HCT116 (cell line): ENCODE measurements around the gene TLE4. TPM values are rescaled to one million over a fixed set of nuclear protein-coding genes. Genes with fewer than 3 reads are reported as not detected.

Source experiments
- ATAC-seq: fragments of 200-7000 bp; cut with Tn5 transposase; 2 replicates; pipeline ENCODE4 v1.9.1; 2020; ENCODE audit warnings: mild to moderate bottlenecking, moderate library complexity
- BruUV-seq: library from RNA; stranded (reverse); fragments of 400-500 nt; replicated peaks from 2 replicates; lab custom pipeline; 2021; lab: Mats Ljungman, UMichigan
- CTCF ChIA-PET: fragments of 300-600 bp; sonication (Branson Sonifier 250); formaldehyde crosslinking; loops from one replicate; lab custom pipeline; 2021; ENCODE audit warnings: antibody characterized with exemption; lab: Charles Lee
- POLR2A ChIA-PET: fragments of 300-600, 350-600 bp; sonication (Branson Sonifier 250); formaldehyde crosslinking; loops from one replicate; lab custom pipeline; 2021; ENCODE audit warnings: antibody characterized with exemption; lab: Charles Lee
- RAD21 ChIA-PET, 2 experiments: fragments of 300-600 bp; sonication (Branson Sonifier 250); formaldehyde crosslinking; loops; one replicate each; lab custom pipeline; 2023; ENCODE audit warnings: low total read pairs in 2 of 2; ENCODE audit not compliant: uncharacterized antibody in 2 of 2, unreplicated experiment in 2 of 2, low non-redundant PET in 1 of 2; lab: Charles Lee
- DNase-seq: peaks from one replicate; pipeline ENCODE4 v3.0.0-alpha.2; 2010; ENCODE audit warnings: low read depth, low spot score
- H2AFZ ChIP-seq: fragments of 200-600 bp; shearing (Covaris generic), sonication (generic); 2 replicates; pipeline ENCODE4 v1.6.1; 2017; ENCODE audit warnings: low read depth, mixed run types, mixed read lengths, antibody characterized with exemption, low read length; ENCODE audit not compliant: poor library complexity, severe bottlenecking
- H3K27ac ChIP-seq: 2 replicates; pipeline ENCODE4 v1.5.1; 2012; ENCODE audit warnings: low read depth, low read length
- H3K27me3 ChIP-seq: fragments of 200-600 bp; sonication (generic); 2 replicates; pipeline ENCODE4 v1.6.1; 2016; ENCODE audit warnings: mixed run types, low read length, mixed read lengths; ENCODE audit not compliant: insufficient read depth
- H3K36me3 ChIP-seq, 2 experiments: fragments of 200-500 bp in 1 of 2; fragments of 200-600 bp in 1 of 2; sonication (Bioruptor generic) in 1 of 2; sonication (generic) in 1 of 2; 2 replicates each; pipeline versions ENCODE4 v1.5.1 to v1.6.1; 2014 to 2016; ENCODE audit warnings: low read length in 2 of 2, inconsistent platforms in 1 of 2, mixed read lengths in 1 of 2, mixed run types in 1 of 2; ENCODE audit not compliant: insufficient read depth in 2 of 2, control insufficient read depth in 1 of 2
- H3K4me1 ChIP-seq, 2 experiments: fragments of 200-600 bp in 1 of 2; sonication (generic) in 1 of 2; 2 replicates each; pipeline versions ENCODE4 v1.5.1 to v1.6.1; 2012 to 2017; ENCODE audit warnings: low read length in 2 of 2, inconsistent platforms in 1 of 2, mild to moderate bottlenecking in 1 of 2, mixed read lengths in 1 of 2, mixed run types in 1 of 2, moderate library complexity in 1 of 2; ENCODE audit not compliant: insufficient read depth in 2 of 2, control insufficient read depth in 1 of 2
- H3K4me2 ChIP-seq: fragments of 200-600 bp; sonication (generic); 2 replicates; pipeline ENCODE4 v1.6.1; 2017; ENCODE audit warnings: mixed run types, low read length, mixed read lengths
- H3K4me3 ChIP-seq, 2 experiments: fragments of 200-600 bp in 1 of 2; sonication (generic) in 1 of 2; replicated peaks in 1 of 2; 2 replicates each; pipeline ENCODE4 v1.5.1; 2011 to 2016; ENCODE audit warnings: low read length in 2 of 2, control low read depth in 1 of 2, low read depth in 1 of 2, mild to moderate bottlenecking in 1 of 2, mixed read lengths in 1 of 2, mixed run types in 1 of 2
- H3K79me2 ChIP-seq: fragments of 200-600 bp; sonication (generic); 2 replicates; pipeline ENCODE4 v1.6.1; 2017; ENCODE audit warnings: mild to moderate bottlenecking, mixed run types, low read length, moderate library complexity, mixed read lengths; ENCODE audit not compliant: insufficient read depth
- H3K9ac ChIP-seq: fragments of 200-600 bp; sonication (generic); 2 replicates; pipeline ENCODE4 v1.6.1; 2016; ENCODE audit warnings: low read length, mixed read lengths
- H3K9me2 ChIP-seq: fragments of 200-600 bp; sonication (generic), shearing (Covaris generic); 2 replicates; pipeline ENCODE4 v1.6.1; 2017; ENCODE audit warnings: mixed run types, mild to moderate bottlenecking, moderate library complexity; ENCODE audit not compliant: insufficient read depth
- H3K9me3 ChIP-seq, 2 experiments: fragments of 200-500 bp in 1 of 2; fragments of 200-600 bp in 1 of 2; sonication (Bioruptor generic) in 1 of 2; sonication (generic) in 1 of 2; 2 replicates each; pipeline ENCODE4 v1.6.1; 2014 to 2017; ENCODE audit warnings: low read length in 2 of 2, mixed read lengths in 2 of 2, inconsistent platforms in 1 of 2, low read depth in 1 of 2, mild to moderate bottlenecking in 1 of 2, mixed run types in 1 of 2, moderate library complexity in 1 of 2; ENCODE audit not compliant: control insufficient read depth in 1 of 2, insufficient read depth in 1 of 2
- H4K20me1 ChIP-seq: fragments of 200-600 bp; sonication (generic), shearing (Covaris generic); 2 replicates; pipeline ENCODE4 v1.6.1; 2017; ENCODE audit warnings: mixed run types, mild to moderate bottlenecking, moderate library complexity; ENCODE audit not compliant: insufficient read depth
- ATF3 ChIP-seq: IDR thresholded peaks from 2 replicates; pipeline ENCODE4 v1.6.1; 2012
- CBX3 ChIP-seq: IDR thresholded peaks from 2 replicates; pipeline ENCODE4 v1.6.1; 2012; ENCODE audit warnings: low read depth
- CEBPB ChIP-seq: IDR thresholded peaks from 2 replicates; pipeline ENCODE4 v1.6.1; 2012; ENCODE audit warnings: low read depth
- CTCF ChIP-seq, 3 experiments: fragments of 200-600 bp in 1 of 3; sonication (generic) in 1 of 3; IDR thresholded peaks in 2 of 3; conservative IDR thresholded peaks in 1 of 3; 2 replicates each; pipeline ENCODE4 v1.5.1; 2012 to 2017; ENCODE audit warnings: low read depth in 2 of 3, low read length in 2 of 3, antibody characterized with exemption in 1 of 3, borderline replicate concordance in 1 of 3, control low read depth in 1 of 3, mild to moderate bottlenecking in 1 of 3, mixed read lengths in 1 of 3, mixed run types in 1 of 3, moderate library complexity in 1 of 3; ENCODE audit not compliant: insufficient read depth in 1 of 3
- ELF1 ChIP-seq: IDR thresholded peaks from 2 replicates; pipeline ENCODE4 v1.6.1; 2012; ENCODE audit warnings: low read depth, borderline replicate concordance
- EZH2 ChIP-seq: fragments of 200-600 bp; sonication (generic); IDR thresholded peaks from 2 replicates; pipeline ENCODE4 v1.6.1; 2017; ENCODE audit warnings: antibody characterized with exemption, mixed run types
- EZH2phosphoT487 ChIP-seq: fragments of 200-600 bp; IDR thresholded peaks from 2 replicates; pipeline ENCODE4 v1.6.1; 2018; ENCODE audit warnings: antibody characterized with exemption, borderline replicate concordance
- FOSL1 ChIP-seq: IDR thresholded peaks from 2 replicates; pipeline ENCODE4 v1.6.1; 2012; ENCODE audit warnings: low read depth
- MAX ChIP-seq: IDR thresholded peaks from 2 replicates; pipeline ENCODE4 v1.6.1; 2012
- POLR2A ChIP-seq: IDR thresholded peaks from 2 replicates; pipeline ENCODE4 v1.7.0; 2011; ENCODE audit warnings: borderline replicate concordance; ENCODE audit not compliant: insufficient read depth, insufficient read length; ENCODE audit errors: extremely low read depth
- RAD21 ChIP-seq: IDR thresholded peaks from 2 replicates; pipeline ENCODE4 v1.6.1; 2012; ENCODE audit warnings: low read depth, mild to moderate bottlenecking
- SP1 ChIP-seq: IDR thresholded peaks from 2 replicates; pipeline ENCODE4 v1.6.1; 2012; ENCODE audit warnings: low read depth
- SRF ChIP-seq: IDR thresholded peaks from 2 replicates; pipeline ENCODE4 v1.6.1; 2012; ENCODE audit warnings: low read depth
- TCF7L2 ChIP-seq: IDR thresholded peaks from 2 replicates; pipeline ENCODE4 v1.7.0; 2011; ENCODE audit warnings: borderline replicate concordance, inconsistent platforms; ENCODE audit not compliant: insufficient read depth, insufficient read length; ENCODE audit errors: extremely low read depth
- YY1 ChIP-seq: IDR thresholded peaks from 2 replicates; pipeline ENCODE4 v1.6.1; 2011; ENCODE audit warnings: low read length, low read depth, moderate library complexity, mild to moderate bottlenecking; ENCODE audit not compliant: insufficient replicate concordance; ENCODE audit errors: extremely low read depth
- ZBTB33 ChIP-seq: IDR thresholded peaks from 2 replicates; pipeline ENCODE4 v1.6.1; 2011; ENCODE audit warnings: mild to moderate bottlenecking, low read length, moderate library complexity; ENCODE audit not compliant: insufficient replicate concordance; ENCODE audit errors: extremely low read depth
- ZFX ChIP-seq: fragments of 450-650 bp; IDR thresholded peaks from 2 replicates; pipeline ENCODE4 v1.6.1; 2017
- ZNF274 ChIP-seq: fragments of 200-500 bp; sonication (Bioruptor generic); IDR thresholded peaks from 2 replicates; pipeline ENCODE4 v1.6.1; 2014; ENCODE audit warnings: mild to moderate bottlenecking, low read depth, low read length, inconsistent platforms
- intact Hi-C: fragments of 100-400 bp; cut with micrococcal nuclease; formaldehyde crosslinking; loops from 2 replicates; pipeline ENCODE4 v1.10.0; 2022
- total RNA-seq: library from RNA; stranded (reverse); gene quantifications from one replicate; pipeline ENCODE4 v1.2.1, GENCODE V29; 2021; ENCODE audit not compliant: unreplicated experiment

TLE4 gene
- total RNA-seq, 1 experiment from 2014 or later = 0.39 TPM

GRCh38 chr9:79600466-79600865, 28.7 kb downstream of the TLE4 start:
- Histone ChIP-seq H3K9me2 (no peaks in the 10 kb centered on the region), H3K27me3 (no peaks in the 10 kb centered on the region), H3K4me2 (no peak overlapping the region), H3K4me3 (no peak overlapping the region), H4K20me1 (no peaks in the 10 kb centered on the region), H3K79me2 (no peaks in the 10 kb centered on the region), H3K36me3 (no peaks in the 10 kb centered on the region), H2AFZ (no peak overlapping the region), H3K4me1 (no peaks in the 10 kb centered on the region), H3K9ac (no peak overlapping the region), H3K27ac (no peak overlapping the region), H3K9me3 (peaks cover 9 to 11% of the 10 kb centered on the region in 2 experiments; a peak in 2 of 4 replicates)
- ChIA-PET CTCF (no interaction called here), POLR2A (no interaction called here), RAD21 (no interaction called here)
- intact Hi-C loops = no loop called here
- no TSS peak for BruUV-seq
- DNase-seq = no peak
- TF ChIP-seq ZNF274 = no peak
- TF ChIP-seq CTCF (IDR thresholded peaks at IDR 0.05 in 2 of 3, conservative IDR thresholded peaks at IDR 0.05 in 1 of 3; ENCODE audit: borderline replicate concordance in 1 of 3, insufficient read depth in 1 of 3, low read depth in 2 of 3, low read length in 2 of 3) = no peak
- TF ChIP-seq SP1 = no peak
- TF ChIP-seq ZBTB33 = no peak
- no peak for TF ChIP-seq YY1
- TF ChIP-seq EZH2 = no peak
- TF ChIP-seq MAX = no peak
- no peak for TF ChIP-seq SRF
- TF ChIP-seq FOSL1 = no peak
- no peak for TF ChIP-seq CBX3
- TF ChIP-seq ATF3 = no peak
- no peak for TF ChIP-seq RAD21
- no peak for TF ChIP-seq ELF1
- TF ChIP-seq TCF7L2 = no peak
- TF ChIP-seq CEBPB = no peak
- TF ChIP-seq POLR2A = no peak
- TF ChIP-seq EZH2phosphoT487 = no peak
- TF ChIP-seq ZFX = no peak
- no peak for ATAC-seq
